Stimulated activated CD4-positive, alpha-beta T cell treated with anti-CD3 and anti-CD28 coated beads, Interleukin-12 subunit alpha, Interleukin-12 subunit beta, amount 100 ng/mL, for 24 hours (primary cell): ENCODE data around the gene LAMC3.

Source experiments
- DNase-seq, 2 experiments: peaks; one replicate each; pipeline ENCODE4 v3.0.0-alpha.2; 2020; ENCODE audit warnings: low read depth in 2 of 2

The LAMC3 gene

GRCh38 chr9:131008909-131009618 lies at the start of gene LAMC3:
Gene LAMC3 (plus strand): TSS chr9:131009174. CDS start chr9:131009215, 41 bp downstream.
- DNase-seq = no peak

- no peak for DNase-seq
Measured at GRCh38 chr9:130959809-130960334, 49.1 kb upstream of the LAMC3 start.

- DNase-seq = no peak
Measured at GRCh38 chr9:130960522-130961378, 48.2 kb upstream of the LAMC3 start.

GRCh38 chr9:130961511-130962300 lies 47.3 kb upstream of the LAMC3 start:
- no peak for DNase-seq

- no peak for DNase-seq
Measured at GRCh38 chr9:130962418-130963316, 46.3 kb upstream of the LAMC3 start.

- no peak for DNase-seq
Measured at GRCh38 chr9:130963337-130963908, 45.6 kb upstream of the LAMC3 start.

GRCh38 chr9:130963916-130964315 lies 45.1 kb upstream of the LAMC3 start:
- no peak for DNase-seq

- DNase-seq = no peak
Measured at GRCh38 chr9:130965680-130966079, 43.3 kb upstream of the LAMC3 start.

- DNase-seq = no peak
Measured at GRCh38 chr9:130970052-130970451, 38.9 kb upstream of the LAMC3 start.

- DNase-seq = no peak
Measured at GRCh38 chr9:130970855-130971254, 38.1 kb upstream of the LAMC3 start.

GRCh38 chr9:130971294-130971849 lies 37.6 kb upstream of the LAMC3 start:
- DNase-seq = no peak

- DNase-seq = no peak
Measured at GRCh38 chr9:130972277-130972956, 36.6 kb upstream of the LAMC3 start.

GRCh38 chr9:130972957-130973685 lies 35.9 kb upstream of the LAMC3 start:
- no peak for DNase-seq

GRCh38 chr9:130973686-130974281 lies 35.2 kb upstream of the LAMC3 start:
- DNase-seq = no peak

- DNase-seq = no peak
Measured at GRCh38 chr9:130974697-130975096, 34.3 kb upstream of the LAMC3 start.

GRCh38 chr9:130975156-130975555 lies 33.8 kb upstream of the LAMC3 start:
- no peak for DNase-seq

GRCh38 chr9:130975932-130976841 lies 32.8 kb upstream of the LAMC3 start:
- no peak for DNase-seq
